NCI-H526 treated with DMSO at 0.1 percent for 48 hours (cell line): ENCODE results near the gene FGF3.

ENCODE experiments used
- DNase-seq: peaks from one replicate; lab custom pipeline; 2025; lab: John Stamatoyannopoulos, UW

Gene FGF3

GRCh38 chr11:69843529-69843921 is 24.3 kb upstream of the FGF3 start:
- no peak for DNase-seq

GRCh38 chr11:69842746-69843528 is 23.7 kb upstream of the FGF3 start:
- DNase-seq: no peak

GRCh38 chr11:69841859-69842698 is 22.9 kb upstream of the FGF3 start:
- DNase-seq: no peak

GRCh38 chr11:69841170-69841858 is 22.1 kb upstream of the FGF3 start:
- DNase-seq: no peak

GRCh38 chr11:69840371-69841169 is 21.4 kb upstream of the FGF3 start:
- no peak for DNase-seq

GRCh38 chr11:69839516-69839915 is 20.3 kb upstream of the FGF3 start:
- DNase-seq: no peak

- DNase-seq: no peak
These were observed 18.6 kb upstream of the FGF3 start for GRCh38 chr11:69837791-69838190.

GRCh38 chr11:69836401-69836800 is 17.2 kb upstream of the FGF3 start:
- no peak for DNase-seq

- no peak for DNase-seq
These were observed 15.9 kb upstream of the FGF3 start for GRCh38 chr11:69834811-69835800.

- no peak for DNase-seq
These were observed 15.0 kb upstream of the FGF3 start for GRCh38 chr11:69834251-69834650.

GRCh38 chr11:69832561-69833413 is 13.6 kb upstream of the FGF3 start:
- no peak for DNase-seq

- no peak for DNase-seq
These were observed 12.8 kb upstream of the FGF3 start for GRCh38 chr11:69831985-69832384.

GRCh38 chr11:69830086-69830485 is 10.9 kb upstream of the FGF3 start:
- no peak for DNase-seq

- DNase-seq: peak; percentile 36
These were observed 9.7 kb upstream of the FGF3 start for GRCh38 chr11:69828971-69829344.

GRCh38 chr11:69828276-69828970 is 9.2 kb upstream of the FGF3 start:
- no peak for DNase-seq

- no peak for DNase-seq
These were observed 7.6 kb upstream of the FGF3 start for GRCh38 chr11:69826773-69827172.

- DNase-seq: no peak
These were observed 6.7 kb upstream of the FGF3 start for GRCh38 chr11:69825941-69826340.

GRCh38 chr11:69825037-69825834 is 6.0 kb upstream of the FGF3 start:
- DNase-seq: no peak
